Non-pigmented ciliary epithelial cell (primary cell): ENCODE data around the gene HMGXB4.
"Not testable (repeated sequence)": the region's sequence is repeated elsewhere in the genome, so short reads cannot be mapped to it uniquely, and the experiment has no call there.

ENCODE experiments used
- DNase-seq: peaks from one replicate; pipeline ENCODE4 v3.0.0-alpha.2; 2010; ENCODE audit warnings: low read depth

The HMGXB4 gene, protein sequence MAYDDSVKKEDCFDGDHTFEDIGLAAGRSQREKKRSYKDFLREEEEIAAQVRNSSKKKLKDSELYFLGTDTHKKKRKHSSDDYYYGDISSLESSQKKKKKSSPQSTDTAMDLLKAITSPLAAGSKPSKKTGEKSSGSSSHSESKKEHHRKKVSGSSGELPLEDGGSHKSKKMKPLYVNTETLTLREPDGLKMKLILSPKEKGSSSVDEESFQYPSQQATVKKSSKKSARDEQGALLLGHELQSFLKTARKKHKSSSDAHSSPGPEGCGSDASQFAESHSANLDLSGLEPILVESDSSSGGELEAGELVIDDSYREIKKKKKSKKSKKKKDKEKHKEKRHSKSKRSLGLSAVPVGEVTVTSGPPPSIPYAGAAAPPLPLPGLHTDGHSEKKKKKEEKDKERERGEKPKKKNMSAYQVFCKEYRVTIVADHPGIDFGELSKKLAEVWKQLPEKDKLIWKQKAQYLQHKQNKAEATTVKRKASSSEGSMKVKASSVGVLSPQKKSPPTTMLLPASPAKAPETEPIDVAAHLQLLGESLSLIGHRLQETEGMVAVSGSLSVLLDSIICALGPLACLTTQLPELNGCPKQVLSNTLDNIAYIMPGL

DNA sequence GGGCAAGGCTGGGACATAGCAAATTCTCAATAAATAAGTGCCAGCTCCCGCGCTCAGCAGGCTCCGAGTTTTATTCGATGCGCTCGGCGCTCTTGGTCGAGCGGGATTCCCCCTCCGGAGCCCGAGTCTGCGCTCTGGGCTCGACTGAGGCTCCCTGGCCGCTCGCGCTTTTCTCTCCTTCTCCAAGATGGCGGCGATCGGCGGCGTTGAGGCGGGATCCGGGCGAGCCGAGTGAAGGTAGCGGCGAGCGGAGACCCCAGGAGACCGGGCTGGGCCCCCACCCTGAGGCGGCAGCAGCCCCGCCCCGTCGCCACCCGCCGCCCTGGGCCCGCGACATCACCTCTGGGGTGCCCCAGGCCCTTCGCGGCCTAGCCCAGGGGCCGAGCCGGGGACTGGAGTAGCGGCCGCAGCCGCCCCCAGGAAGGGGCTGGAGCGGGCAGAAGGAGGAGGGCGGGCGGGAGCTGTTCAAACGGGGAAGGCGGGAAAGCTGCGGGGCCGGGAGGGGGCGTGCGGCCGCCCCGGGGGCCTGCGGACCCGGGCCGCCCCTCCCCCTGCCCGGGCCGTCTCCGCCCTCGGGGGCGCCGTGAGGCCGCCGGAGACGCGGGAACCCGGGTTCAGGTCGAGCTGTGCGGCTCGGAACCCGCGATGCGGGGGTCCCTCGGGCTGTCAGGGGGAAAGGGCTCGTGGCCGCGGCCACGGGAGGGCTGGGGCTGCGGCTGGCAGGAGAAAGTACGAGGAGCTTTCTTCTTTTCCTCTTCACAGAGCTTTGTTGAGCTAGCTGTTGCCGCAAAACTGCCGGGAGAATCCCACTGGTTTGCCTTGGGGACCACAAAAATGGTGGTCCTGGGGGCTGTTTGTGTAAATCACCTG lies at the start of gene HMGXB4:
HMGXB4 (plus strand) TSS at position 173 of the 870 bp plus-strand sequence. CDS start 4,898 bp downstream, outside the sequence.
- peak; percentile 65 for DNase-seq

DNA sequence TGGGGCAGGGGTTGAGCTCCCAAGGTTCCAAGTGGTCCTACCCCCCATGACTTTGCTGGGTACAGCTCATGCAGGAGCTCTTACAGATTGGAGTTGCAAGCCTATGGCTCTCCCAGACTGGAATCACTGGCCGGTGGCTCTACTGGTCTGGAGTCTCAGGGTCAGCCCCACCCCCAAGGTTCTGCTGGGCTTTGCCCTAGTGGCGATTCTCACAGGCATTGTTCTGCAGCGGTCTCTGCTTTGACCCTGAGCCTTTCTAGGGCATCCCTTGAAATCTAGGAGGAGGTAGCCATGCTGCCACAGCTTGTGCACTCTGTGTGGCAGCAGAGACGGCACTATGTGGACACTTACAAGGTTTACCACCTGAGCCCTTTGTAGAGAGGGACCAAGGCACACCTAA lies 49.3 kb upstream of the HMGXB4 start:
- no peak for DNase-seq

DNA sequence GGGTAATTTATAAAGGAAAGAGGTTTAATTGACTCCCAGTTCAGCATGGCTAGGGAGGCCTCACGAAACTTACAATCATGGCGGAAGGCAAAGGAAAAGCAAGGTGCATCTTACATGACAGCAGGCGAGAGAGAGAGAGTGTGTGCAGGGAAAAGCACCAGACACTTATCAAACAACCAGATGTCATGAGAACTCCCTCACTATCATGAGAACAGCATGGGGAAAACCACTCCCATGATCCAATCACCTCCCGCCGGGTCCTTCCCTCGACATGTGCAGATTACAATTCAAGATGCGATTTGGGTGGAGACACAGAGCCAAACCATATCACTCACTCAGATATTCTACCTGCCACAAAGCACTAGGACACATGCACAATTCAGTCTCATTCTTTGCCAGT lies 48.1 kb upstream of the HMGXB4 start:
- DNase-seq = no peak

DNA sequence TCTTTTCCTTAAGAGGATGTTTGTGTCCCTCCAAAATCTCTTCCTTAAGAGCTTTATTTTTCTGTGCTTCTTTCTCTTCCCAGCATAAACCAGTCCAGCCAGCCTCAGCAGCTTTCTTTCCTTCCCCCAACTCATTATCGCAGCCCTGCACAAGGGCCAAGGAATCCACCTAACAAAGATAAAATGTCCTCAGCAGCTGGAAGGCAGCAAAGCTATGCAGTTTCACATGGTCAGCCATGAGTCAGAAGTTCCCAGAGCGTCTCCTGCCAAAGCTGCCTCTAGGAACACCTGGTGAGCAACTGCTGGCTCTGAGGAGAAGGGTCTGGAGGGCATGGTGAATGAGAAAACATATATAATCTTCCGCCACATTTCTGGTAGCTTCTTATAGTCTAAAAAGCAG lies 45.3 kb upstream of the HMGXB4 start:
- no peak for DNase-seq

DNA sequence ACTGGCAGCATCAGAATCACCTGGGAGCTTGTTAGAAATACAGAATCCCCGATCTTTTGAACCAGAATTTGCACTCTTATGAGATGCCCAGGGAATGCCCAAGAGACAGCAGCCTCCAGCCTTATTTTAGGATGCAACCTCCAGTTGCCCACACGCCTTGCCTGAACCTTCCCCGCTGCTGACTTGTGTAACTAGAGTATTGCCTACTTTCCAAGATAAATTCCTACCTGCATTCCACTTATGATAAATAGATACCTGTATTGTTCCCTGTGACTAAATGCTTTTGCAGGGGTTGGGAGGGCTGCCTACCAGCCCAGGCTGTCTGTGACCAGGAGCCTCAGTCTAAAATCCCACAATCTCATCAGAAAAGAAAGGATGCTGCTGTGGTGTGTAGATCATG lies 44.3 kb upstream of the HMGXB4 start:
- no peak for DNase-seq

DNA sequence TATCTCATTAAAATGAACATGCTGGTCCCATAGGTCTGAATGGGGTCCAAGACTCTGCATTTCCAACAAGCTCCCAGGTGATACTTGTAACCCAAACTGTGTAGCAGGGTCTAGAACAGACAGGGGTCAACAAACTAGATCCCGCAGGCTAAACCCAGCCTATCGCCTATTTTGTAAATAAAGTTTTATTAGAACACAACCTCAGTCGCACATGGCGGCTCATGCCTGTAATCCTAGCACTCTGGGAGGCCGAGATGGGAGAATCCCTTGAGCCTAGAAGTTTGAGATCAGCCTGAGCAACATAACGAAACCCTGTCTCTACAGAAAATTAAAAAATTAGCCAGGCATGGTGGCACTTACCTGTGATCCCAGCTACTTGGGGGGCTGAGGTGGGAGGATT lies 42.3 kb upstream of the HMGXB4 start:
- DNase-seq = no peak

DNA sequence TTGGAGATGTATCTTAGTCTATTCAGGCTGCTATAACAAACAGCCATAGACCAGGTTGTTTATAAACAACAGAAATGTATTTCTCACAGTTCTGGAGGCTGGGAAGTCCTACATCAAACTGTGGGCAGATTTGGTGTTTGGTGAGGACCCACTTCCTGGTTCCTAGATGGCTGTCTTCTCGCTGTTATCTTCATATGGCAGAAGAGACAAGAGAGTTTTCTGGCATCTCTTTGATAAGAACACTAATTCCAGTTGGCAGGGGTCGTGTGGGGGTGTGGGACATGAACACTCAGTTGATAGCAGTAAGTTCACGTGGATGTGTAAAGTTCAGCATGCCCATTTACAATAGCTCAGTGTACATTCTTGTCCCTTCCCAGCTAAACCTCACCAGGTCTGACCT lies 41.3 kb upstream of the HMGXB4 start:
- DNase-seq = no peak

DNA sequence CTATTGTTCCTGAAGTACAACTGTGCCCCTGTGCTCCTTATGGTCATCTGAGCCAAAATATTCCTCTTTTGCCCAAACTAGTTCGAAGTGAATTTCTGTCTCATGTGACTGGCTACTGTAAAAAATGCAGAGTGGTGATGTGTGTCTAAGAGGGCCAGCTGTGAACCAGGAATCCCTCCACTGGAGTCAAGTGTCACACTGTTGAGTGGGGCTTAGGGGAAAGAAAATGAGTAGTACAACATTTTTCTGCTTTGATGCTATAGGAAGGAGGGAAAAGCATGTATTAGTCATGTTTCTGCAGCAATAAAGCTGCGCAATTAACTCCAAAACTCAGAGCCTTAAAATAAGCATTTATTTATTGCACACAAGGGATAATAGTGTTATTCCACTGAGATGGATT lies 39.8 kb upstream of the HMGXB4 start:
- no peak for DNase-seq

DNA sequence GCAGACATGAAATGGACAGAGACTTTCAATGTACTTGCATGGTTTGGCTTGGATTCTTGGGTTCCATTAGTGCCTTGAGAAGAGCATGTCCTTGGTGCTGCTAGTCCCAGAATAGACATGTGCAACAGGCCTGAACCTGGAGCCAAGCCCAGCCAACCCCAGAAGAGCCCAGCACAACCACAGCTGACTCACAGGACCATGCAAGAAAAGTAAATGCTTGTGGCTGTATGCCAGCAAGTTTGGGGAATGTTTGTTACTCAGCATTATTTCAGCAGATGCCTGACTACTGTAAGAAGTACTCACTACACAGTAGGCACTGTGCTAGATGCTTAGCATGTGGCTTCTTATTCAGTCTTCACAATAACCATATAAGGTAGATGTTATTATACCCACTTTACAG lies 39.2 kb upstream of the HMGXB4 start:
- DNase-seq = no peak

DNA sequence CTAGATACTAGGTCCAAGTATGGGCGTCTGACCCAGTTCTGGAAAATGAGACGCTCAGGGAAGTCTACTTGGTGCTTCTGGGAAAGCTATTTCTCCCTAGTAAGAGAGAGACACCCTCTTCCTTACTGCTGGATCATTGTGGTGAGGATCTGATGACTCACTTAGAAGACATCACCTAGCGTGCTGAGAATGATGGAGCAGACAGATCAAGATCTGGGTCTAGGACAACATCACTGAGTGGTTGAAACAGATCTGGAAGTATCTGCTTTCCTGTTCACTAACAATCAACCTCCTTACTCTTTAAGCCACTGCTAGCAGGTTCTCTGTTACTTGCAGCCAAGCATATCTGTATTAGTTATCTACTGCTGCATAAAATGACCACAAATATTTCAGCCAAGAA lies 38.3 kb upstream of the HMGXB4 start:
- no peak for DNase-seq

DNA sequence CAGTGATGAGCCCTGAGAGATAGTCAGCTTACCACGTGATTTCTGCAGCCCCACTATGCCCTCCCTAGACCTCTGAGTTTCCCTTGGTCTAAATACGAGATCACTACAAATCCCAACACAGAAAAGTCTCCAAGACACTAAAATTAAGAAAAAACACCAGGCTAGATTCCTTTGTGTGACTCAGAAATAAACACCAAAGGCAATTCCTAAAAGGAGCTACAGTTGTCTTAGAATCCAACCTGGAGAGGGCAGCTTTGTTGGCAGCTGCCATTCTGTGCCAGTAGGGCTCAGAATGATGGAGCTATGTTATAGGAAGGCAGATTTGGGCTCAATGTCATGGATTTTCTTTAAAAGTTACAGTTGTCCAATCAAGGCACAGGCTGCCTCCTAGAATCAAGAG lies 37.1 kb upstream of the HMGXB4 start:
- DNase-seq = no peak

DNA sequence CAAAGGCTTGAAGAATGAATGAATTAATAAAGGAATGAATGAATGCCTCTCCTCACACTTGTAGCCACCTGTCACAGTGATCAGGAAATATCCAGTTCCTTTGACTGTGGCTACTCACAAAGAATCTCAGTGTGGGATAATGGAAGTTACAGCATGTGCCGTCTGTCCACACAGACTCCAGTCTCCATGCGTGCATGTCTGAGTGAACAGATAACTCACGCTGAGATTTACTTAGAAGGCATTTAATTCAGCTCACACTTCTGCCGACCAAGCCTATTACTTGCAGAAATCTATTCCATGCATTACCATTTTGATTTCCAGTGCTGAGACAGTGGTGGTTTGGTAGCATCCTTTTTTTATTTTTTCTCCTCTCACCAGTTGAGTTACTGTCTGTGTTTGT lies 32.3 kb upstream of the HMGXB4 start:
- no peak for DNase-seq

DNA sequence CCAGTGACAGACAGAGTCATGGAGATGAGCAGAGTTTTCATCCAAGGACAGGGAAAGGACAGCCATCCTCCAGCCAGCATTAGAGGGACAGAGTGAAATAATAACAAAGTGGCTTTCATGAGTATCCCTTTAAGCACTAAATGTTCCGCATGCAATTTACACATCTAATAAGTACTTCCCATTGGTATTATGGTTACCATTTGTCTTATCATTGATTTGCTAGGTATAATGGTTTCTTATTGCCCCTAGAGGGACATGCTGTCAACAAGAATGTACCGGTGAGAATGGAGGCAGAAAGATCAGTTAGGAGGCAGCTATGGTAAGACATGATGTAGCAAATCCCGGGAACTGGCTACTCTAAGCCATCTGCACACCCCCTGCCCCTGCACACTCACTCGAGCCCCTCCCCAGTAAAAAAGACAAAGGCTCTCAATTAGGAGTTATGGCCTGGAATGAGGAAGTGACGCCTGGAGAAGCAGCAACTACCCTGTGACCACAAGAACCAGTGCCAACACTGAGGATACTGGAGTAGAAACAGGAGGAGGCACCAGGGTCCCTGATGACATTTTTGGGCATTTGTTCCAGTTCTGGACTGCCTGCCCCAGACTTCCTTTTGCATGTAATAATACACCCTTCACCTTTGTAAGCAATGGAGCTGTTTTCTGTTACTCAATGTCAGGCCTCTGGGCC lies 30.2 kb upstream of the HMGXB4 start:
- DNase-seq = no peak

DNA sequence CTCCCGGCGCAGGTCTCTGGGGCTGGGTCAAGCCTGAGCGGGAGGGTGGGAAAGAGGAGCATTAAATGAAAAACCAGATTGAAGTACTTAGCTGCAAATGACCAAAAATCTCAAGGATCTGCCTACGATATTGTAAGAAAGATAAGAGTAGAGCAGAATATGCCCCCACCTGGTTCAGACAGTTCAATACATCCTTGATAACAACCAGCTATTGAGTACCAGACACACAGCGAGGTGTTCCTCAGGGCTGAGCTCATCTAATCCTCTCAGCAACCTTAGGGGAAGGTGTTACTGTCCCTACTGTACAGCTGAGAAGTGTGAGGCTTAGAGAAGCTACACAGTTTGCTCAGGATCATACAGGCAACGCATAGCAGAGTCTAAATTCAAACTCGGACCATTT lies 27.4 kb upstream of the HMGXB4 start:
- DNase-seq = no peak

DNA sequence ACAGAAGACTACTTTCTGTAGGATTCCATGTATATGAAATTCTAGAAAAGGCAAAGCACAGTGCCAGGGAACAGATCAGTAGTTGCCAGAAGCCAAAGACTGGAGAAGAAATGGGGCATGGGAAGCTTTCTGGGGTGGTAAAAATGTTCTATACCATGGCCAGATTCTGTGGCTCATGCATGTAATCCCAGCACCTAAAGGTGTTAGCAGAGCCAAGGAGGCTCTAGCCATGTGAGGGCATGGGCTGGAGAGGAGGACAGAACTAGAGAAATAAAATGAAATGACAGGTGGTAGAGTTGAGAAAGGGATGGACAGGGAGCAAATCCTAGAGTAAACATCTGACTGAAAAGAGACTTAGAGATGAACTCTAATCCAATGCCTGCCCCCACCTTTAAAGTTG lies 26.9 kb upstream of the HMGXB4 start:
- no peak for DNase-seq

DNA sequence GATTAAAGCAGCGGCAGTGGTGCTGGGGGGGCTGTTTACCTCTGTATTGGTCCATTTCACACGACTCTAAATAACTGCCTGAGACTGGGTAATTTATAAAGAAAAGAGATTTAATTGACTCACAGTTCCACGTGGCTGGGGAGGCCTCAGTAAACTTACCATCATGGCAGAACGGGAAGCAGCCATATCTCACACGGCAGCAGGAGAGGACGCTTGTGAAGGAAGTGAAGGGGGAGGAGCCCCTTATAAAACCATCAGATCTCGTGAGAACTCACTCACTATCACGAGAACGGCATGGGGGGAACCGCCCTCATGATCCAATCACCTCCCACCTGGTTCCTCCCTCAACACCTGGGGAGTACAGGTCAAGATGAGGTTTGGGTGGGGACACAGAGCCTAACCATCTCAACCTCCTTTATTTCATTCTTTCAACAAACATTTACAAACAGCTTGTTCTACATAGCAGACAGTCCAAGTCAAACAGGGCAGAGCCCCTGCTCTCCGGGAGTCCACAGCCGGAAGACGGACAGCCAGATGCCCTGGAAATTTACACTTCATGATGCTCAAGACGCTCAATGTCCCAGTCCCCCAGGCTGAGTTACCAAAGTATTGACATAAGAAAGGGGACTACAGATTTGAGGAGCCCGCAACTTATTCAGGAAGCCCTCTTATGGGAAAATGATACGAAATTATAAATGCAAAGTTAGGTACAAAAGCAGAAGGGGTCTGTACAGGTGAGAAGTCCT lies 26.3 kb upstream of the HMGXB4 start:
- DNase-seq = no peak

DNA sequence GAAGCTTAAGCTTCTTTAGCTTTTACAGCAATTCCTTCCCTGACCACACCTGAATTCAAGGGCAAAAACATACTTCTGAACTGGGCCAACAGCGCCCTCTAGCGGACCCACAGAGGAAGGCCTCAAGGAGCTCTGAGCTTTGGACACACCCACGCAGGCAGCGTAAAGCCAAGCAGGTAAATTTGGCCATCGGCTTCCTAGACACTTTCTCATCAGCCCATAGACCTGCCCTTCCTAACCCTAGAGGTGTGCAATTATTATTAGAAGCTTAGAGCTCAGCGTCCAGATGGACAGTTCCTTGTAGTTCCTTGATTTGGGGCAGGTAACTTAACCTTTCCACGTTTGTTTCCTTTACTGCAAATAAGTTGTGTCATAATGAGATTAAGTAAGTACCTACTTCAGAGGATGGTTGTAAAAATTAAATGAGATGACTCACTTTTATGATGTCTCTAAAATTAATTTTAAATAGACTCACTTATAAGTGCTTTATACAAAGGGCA lies 25.7 kb upstream of the HMGXB4 start:
- DNase-seq = no peak

DNA sequence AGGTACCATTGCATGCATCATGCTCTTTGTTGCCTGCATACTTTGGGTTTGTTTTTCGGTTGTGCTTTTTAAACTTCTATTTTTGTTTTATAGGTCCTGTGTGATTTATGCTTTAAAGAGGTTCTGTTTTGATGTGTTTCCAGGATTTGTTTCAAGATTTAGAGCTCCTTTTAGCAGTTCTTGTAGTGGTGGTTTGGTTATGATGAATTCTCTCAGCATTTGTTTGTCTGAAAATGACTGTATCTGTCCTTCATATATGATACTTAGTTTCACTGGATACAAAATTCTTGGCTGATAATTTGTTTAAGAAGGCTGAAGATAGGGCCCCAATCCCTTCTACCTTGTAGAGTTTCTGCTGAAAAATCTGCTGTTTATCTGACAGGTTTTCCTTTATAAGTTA lies 18.5 kb upstream of the HMGXB4 start:
- DNase-seq = not testable (repeated sequence)

DNA sequence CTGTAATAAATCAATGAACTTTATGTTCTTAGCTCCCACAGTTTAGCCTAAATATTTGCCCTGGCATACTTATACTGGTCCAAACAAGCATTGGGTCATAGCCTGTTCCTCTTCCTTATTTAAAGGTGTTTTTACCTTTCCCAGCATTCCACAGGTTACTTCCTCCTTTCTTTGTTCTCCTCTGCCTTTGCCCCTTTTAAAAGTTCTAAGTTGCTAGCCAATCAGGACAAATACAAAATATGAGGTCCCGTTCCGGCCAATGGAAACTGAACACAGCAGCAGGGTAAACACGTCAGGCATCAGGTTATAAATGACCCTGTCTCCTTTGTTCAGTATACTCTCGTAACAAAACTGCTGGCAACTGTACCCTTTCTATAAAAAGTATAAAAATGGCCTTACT lies 12.8 kb upstream of the HMGXB4 start:
- not testable (repeated sequence) for DNase-seq

DNA sequence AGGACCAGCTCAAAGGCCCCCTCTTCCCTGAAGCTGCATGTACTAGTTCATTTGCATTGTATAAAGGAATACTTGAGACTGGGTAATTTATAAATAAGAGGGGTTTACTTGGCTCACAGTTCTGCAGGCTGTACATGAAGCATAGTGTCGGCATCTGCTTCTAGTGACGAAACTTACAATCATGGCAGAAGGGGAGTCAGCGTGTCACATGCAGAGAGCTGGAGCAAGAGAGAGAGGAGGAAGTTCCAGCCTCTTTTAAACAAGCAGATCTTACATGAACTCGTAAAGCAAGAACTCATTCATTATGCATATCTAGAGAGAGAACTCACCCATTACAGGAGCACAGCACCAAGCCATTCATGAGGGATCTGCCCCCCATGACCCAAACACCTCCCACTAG lies 7.1 kb upstream of the HMGXB4 start:
- DNase-seq = no peak

DNA sequence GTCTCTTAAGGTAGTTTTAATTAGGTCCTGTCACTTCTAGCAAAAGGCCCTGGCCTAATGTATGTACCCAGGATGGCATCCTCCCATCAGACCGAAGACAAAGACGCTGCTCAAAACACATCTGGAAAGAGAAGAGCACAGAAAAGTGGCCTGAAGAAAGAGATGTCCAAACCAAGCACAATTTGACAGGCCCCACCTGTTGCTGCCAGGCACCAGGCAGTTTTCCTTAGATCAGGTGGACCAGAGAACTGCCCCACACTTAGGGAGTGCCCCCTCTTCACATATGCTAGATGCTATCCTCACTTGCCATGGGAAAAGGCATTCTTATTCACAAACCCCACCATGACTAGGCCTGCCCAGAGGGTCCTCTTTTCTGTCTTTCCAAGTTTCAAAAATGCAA lies 3.3 kb upstream of the HMGXB4 start:
- no peak for DNase-seq

DNA sequence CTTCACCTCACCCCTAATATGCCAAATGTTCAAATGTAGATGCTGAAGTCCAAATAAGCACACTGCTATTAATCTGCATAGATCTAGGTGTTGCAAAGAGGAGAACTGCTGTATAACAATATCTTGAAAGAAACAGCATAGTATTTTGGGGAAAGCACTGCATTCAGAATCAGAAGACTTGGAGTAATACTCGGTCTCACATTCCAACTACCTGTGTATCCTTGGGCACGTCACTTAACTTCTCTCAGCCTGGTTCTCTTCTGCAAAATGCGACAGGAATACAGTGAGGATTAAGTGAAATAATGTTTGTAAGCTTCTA lies 332 bp upstream of the HMGXB4 start:
- DNase-seq = no peak
